AG04450 (cell line): ENCODE measurements around the gene RARG. TPM values are rescaled to one million over a fixed set of nuclear protein-coding genes. Genes with fewer than 3 reads are reported as not detected.
A peak's percentile ranks its signal among the peaks of the same experiment; 100 is the strongest.

ENCODE experiments used
- CTCF ChIA-PET: fragments of 300-600, 350-600 bp; formaldehyde crosslinking; extraction: SDS; loops from one replicate; lab custom pipeline; 2022; ENCODE audit warnings: antibody characterized with exemption, inconsistent platforms; lab: Charles Lee
- POLR2A ChIA-PET: fragments of 350-600 bp; formaldehyde crosslinking; extraction: SDS; loops from one replicate; lab custom pipeline; 2021; ENCODE audit warnings: antibody characterized with exemption, inconsistent platforms; lab: Yijun Ruan, JAX
- DNase-seq: peaks from one replicate; pipeline ENCODE4 v3.0.0-alpha.2; 2011; ENCODE audit warnings: low read depth, low spot score
- H3K27ac ChIP-seq: one replicate; pipeline ENCODE4 v1.5.1; 2012; ENCODE audit warnings: low read depth, low read length, control low read depth
- H3K27me3 ChIP-seq: one replicate; pipeline ENCODE4 v1.6.0; 2012; ENCODE audit warnings: low read length; ENCODE audit not compliant: control insufficient read depth, insufficient read depth
- H3K4me3 ChIP-seq: 2 replicates; pipeline ENCODE4 v1.5.1; 2011; ENCODE audit warnings: mild to moderate bottlenecking, low read depth, low read length, control low read depth
- H3K9me3 ChIP-seq: 2 replicates; pipeline ENCODE4 v1.5.1; 2012; ENCODE audit warnings: low read length; ENCODE audit not compliant: control insufficient read depth, insufficient read depth
- polyA plus RNA-seq: library from polyadenylated mRNA; depleted of rRNA; stranded (reverse); fragments of >200 nt; gene quantifications from 2 replicates; pipeline ENCODE4 v1.2.3, GENCODE V29; 2011
- TF ChIP-seq, protein P1 (sequence below): IDR thresholded peaks from 2 replicates; pipeline ENCODE4 v1.5.1; 2011; ENCODE audit warnings: low read depth, low read length, control low read depth, inconsistent platforms

RARG gene
- polyA plus RNA-seq, 1 experiment: 20.1 TPM

DNA sequence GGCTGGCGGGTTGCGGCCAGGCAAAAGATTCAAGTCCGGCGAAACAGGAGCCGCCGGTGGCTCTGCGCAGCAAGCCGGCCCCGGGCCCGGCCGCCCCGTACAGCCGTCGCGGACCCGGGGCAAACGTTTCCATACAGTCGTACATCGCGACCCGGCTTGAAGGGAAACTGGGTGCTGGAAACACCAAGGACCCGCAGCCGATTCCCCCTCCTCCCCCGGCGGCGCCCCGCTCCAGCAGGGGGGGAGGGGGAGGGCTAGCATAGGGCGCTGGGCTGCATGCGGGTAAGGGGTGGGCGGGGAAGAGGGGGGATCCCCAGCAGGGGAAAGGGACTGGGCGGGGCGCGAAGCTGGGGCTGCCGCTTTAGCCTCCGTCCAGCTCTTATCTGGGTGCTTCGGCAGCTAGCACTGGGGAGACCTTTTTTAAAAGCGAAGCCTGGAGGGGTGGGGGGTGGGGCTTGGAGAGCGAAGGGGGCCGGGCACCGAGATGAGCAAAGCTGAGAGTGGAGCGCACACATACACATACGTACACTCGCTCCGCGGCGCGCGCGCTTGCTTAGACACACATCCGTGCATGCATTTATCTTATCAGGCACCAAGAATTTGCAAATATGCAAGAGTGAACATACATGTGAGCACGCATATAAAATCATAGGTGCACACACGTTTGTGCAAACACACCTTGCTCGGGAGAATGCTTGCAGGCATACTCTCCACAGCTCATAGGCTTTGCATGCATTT, 11.9 kb downstream of the RARG start:
- Histone ChIP-seq H3K27ac (peak overlapping the region; percentile 70), H3K27me3 (no peaks in the 10 kb centered on the region), H3K9me3 (no peaks in the 10 kb centered on the region; the same call in 1 of the 2 replicates), H3K4me3 (peak overlapping the region; percentile 80)
- POLR2A ChIA-PET: interaction anchor here (0.6 to 2.6 kb wide), 9 partner anchors 10 to 213 kb away, joined by 3 to 12 read pairs (median 4); partner anchors contain the start of genes AAAS, MYG1 and PFDN5
- TF ChIP-seq, protein P1, sequence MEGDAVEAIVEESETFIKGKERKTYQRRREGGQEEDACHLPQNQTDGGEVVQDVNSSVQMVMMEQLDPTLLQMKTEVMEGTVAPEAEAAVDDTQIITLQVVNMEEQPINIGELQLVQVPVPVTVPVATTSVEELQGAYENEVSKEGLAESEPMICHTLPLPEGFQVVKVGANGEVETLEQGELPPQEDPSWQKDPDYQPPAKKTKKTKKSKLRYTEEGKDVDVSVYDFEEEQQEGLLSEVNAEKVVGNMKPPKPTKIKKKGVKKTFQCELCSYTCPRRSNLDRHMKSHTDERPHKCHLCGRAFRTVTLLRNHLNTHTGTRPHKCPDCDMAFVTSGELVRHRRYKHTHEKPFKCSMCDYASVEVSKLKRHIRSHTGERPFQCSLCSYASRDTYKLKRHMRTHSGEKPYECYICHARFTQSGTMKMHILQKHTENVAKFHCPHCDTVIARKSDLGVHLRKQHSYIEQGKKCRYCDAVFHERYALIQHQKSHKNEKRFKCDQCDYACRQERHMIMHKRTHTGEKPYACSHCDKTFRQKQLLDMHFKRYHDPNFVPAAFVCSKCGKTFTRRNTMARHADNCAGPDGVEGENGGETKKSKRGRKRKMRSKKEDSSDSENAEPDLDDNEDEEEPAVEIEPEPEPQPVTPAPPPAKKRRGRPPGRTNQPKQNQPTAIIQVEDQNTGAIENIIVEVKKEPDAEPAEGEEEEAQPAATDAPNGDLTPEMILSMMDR: no peak
- no peak for DNase-seq
- CTCF ChIA-PET: interaction anchor here (2.0 to 4.3 kb wide), 2 partner anchors 101 to 125 kb away, joined by 7 to 23 read pairs; partner anchors contain the start of gene AAAS

DNA sequence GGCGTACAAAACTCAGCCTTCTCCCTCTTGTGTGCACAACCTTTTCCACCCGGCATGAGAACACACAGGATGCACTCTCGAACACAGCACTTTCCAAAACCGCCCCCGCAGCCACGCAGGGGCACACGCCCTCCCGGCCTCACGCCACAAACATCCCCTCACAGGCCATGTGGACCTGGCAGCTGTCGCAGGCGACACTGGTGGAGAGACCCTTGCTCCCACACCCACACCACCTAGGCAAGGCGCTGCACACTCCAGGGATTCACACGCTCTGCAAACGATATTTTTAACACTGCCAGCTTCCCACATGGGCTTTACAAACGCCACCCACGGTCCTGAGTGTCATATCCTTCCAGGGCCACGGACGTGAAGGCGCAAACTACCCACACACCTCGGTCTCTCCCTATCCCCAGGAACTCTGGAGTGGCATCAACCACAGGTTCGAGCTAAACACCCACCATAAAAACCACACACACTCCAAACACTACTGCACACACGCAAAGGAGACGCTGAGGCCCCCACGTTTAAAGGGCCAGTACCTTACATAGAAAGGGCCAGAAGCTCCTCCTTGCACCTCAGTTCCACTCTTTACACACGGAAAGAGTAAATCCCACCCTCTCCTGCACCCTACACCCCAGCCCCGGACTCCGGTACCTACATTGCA, 12.6 kb downstream of the RARG start:
- CTCF ChIA-PET: interaction anchor here (1.0 to 4.3 kb wide), 3 partner anchors 101 to 126 kb away, joined by 3 to 23 read pairs (median 7); partner anchors contain the start of gene AAAS
- H3K27me3 ChIP-seq: no peaks in the 10 kb centered on the region
- no peaks in the 10 kb centered on the region; the same call in 1 of the 2 replicates for H3K9me3 ChIP-seq
- peak overlapping the region; percentile 80 for H3K4me3 ChIP-seq
- H3K27ac ChIP-seq: peak overlapping the region; percentile 57
- DNase-seq: no peak
- POLR2A ChIA-PET: interaction anchor here (0.7 to 2.6 kb wide), 8 partner anchors 33 to 102 kb away, joined by 3 to 12 read pairs (median 4); partner anchors contain the start of genes AAAS, MYG1 and PFDN5
- TF ChIP-seq, protein P1: no peak

DNA sequence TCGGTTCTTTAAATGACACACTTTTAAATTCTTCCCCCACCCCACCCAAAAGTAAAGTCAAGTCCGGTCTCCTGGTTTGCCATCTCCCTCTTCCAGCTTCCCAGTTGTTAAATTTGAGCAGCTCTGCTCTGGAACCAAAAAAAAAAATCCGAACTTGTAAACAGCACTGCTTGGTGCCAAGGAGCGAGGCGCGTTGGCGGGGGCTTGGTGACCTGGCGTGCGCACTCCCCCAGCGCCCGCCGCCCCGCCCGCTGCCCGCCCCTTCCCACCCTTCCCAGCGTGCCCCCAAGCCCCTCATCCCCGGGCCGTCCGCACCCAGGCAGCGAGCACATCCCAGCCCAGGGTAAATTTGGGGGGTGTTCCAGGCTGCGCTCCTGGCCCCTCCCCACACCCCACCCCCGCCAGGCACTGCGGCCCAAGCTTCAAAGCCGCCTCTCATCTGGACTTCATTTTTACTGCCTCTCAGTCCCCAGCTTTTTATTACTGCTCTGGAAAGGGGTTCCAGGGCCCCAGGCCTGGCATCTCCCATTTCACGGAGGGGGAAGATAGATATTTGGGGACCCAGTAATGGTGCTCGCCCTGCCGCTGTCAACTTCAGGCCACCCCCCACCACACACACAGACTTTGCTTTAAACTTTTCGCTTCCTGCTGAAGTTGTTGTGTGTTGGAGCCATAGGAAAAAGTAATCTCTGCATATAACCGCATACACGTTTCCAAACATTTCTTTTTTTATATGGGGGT, 13.3 kb downstream of the RARG start:
- Histone ChIP-seq H3K4me3 (peak overlapping the region; percentile 80), H3K9me3 (no peaks in the 10 kb centered on the region; the same call in 1 of the 2 replicates), H3K27ac (peak overlapping the region; percentile 57), H3K27me3 (no peaks in the 10 kb centered on the region)
- TF ChIP-seq, protein P1: no peak
- DNase-seq: no peak
- CTCF ChIA-PET: interaction anchor here (1.0 to 4.3 kb wide), 4 partner anchors 59 to 126 kb away, joined by 3 to 23 read pairs (median 6); partner anchors contain the start of gene AAAS
- POLR2A ChIA-PET: interaction anchor here (0.7 to 1.4 kb wide), 5 partner anchors 34 to 126 kb away, joined by 3 to 5 read pairs (median 3); partner anchors contain the start of gene AAAS

DNA sequence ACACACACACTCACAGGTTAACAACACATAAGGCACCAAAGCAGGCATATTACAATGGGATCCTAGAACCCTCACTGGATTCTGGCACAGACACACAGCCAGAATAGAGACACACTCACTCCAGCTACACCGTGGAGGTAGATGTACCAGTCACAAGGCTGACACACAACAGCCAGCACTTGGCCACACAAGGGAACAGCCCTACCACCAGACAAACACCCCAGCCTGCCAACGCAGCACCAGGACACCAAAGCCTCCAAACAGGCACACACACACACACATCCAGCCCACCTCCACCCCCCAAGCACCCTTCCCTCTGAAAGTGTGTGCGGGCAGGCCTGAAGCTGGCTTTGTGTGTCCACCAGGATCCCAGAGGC, 14.1 kb downstream of the RARG start:
- no peak for DNase-seq
- TF ChIP-seq, protein P1: no peak
- H3K27ac ChIP-seq: peak overlapping the region; percentile 31
- H3K27me3 ChIP-seq: no peaks in the 10 kb centered on the region
- ChIA-PET POLR2A (interaction anchor here (0.8 kb wide), 1 partner anchor 127 kb away, joined by 3 read pairs; no protein-coding TSS in a partner anchor), CTCF (interaction anchor here (1.3 to 4.3 kb wide), 4 partner anchors 58 to 127 kb away, joined by 4 to 23 read pairs (median 8); partner anchors contain the start of gene AAAS)
- H3K9me3 ChIP-seq: no peaks in the 10 kb centered on the region; the same call in 1 of the 2 replicates
- peak overlapping the region; percentile 80 for H3K4me3 ChIP-seq
